Fibroblast of lung (primary cell): ENCODE data around the gene CEP192.

Experiments used
- CTCF ChIP-seq, 2 donors: IDR thresholded peaks in 1 of 2; conservative IDR thresholded peaks in 1 of 2; 1 replicate in 1 of 2; 2 replicates in 1 of 2; pipeline ENCODE4 v1.5.1; 2011 to 2012; ENCODE audit warnings: low read length in 2 of 2, control low read depth in 1 of 2, inconsistent platforms in 1 of 2, low read depth in 1 of 2, mild to moderate bottlenecking in 1 of 2
- EZH2 ChIP-seq: IDR thresholded peaks from 2 replicates; pipeline ENCODE4 v1.5.1; 2012; ENCODE audit warnings: low read length, control low read depth, mild to moderate bottlenecking; ENCODE audit errors: missing control alignments

DNA sequence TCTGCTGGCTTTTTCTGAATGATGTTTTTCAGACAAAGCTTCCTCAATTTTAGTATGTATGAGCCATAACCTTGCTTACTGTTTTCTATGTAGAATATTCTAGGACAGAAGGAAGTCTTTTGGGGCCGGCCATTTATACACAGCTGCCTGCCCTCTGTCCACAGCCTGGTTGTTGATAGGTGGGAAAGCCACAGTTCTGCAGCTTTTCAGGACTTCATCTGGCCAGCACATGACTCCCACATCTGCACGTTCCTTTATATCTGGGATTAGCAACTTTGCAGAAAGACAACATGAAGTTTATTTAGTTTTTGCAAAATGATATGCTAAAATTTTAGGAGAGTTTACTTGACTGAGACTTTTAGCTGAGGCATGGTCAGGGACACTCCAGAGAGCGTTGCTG is 105.6 kb downstream of the CEP192 start:
- TF ChIP-seq CTCF (conservative IDR thresholded peaks at IDR 0.05 in 1 of 2, IDR thresholded peaks at IDR 0.05 in 1 of 2; ENCODE audit: low read depth in 1 of 2, low read length in 2 of 2) (no peak), EZH2 (no peak)
